HUES64 (cell line): ENCODE data around the gene SLC28A1. TPM values are rescaled to one million over a fixed set of nuclear protein-coding genes. Genes with fewer than 3 reads are reported as not detected.
"Not testable (repeated sequence)": the region's sequence is repeated elsewhere in the genome, so short reads cannot be mapped to it uniquely, and the experiment has no call there.

ENCODE experiments used
- H3K27ac ChIP-seq: 2 replicates; pipeline ENCODE4 v1.7.0; 2013; ENCODE audit warnings: low read depth, low read length, inconsistent platforms
- H3K27me3 ChIP-seq: 2 replicates; pipeline ENCODE4 v1.6.1; 2013; ENCODE audit warnings: mild to moderate bottlenecking, low read length; ENCODE audit not compliant: insufficient read depth
- H3K36me3 ChIP-seq: 2 replicates; pipeline ENCODE4 v1.6.1; 2013; ENCODE audit warnings: mild to moderate bottlenecking, low read length; ENCODE audit not compliant: insufficient read depth
- H3K4me1 ChIP-seq: 2 replicates; pipeline ENCODE4 v1.6.1; 2013; ENCODE audit warnings: mild to moderate bottlenecking, low read length, moderate library complexity; ENCODE audit not compliant: insufficient read depth
- H3K4me3 ChIP-seq: 2 replicates; pipeline ENCODE4 v1.5.1; 2013; ENCODE audit warnings: mild to moderate bottlenecking, low read length, moderate library complexity
- H3K9ac ChIP-seq: 2 replicates; pipeline ENCODE4 v1.6.1; 2013; ENCODE audit warnings: mild to moderate bottlenecking, low read depth, low read length
- H3K9me3 ChIP-seq: 2 replicates; pipeline ENCODE4 v1.6.1; 2013; ENCODE audit warnings: low read depth, low read length; ENCODE audit not compliant: insufficient read depth
- WGBS: fragments of 150-250, 120-280 bp; methylation state at CpG from one replicate; pipeline ENCODE4 v1.1.7; 2013; ENCODE audit warnings: missing lambda C conversion rate; 5-methylcytosine and 5-hydroxymethylcytosine counted together
- polyA plus RNA-seq, 2 experiments: library from polyadenylated mRNA; stranded (reverse); fragments of 50-300 nt; gene quantifications; one replicate each; pipeline ENCODE4 v1.2.3, GENCODE V29; 2013

Gene SLC28A1, protein sequence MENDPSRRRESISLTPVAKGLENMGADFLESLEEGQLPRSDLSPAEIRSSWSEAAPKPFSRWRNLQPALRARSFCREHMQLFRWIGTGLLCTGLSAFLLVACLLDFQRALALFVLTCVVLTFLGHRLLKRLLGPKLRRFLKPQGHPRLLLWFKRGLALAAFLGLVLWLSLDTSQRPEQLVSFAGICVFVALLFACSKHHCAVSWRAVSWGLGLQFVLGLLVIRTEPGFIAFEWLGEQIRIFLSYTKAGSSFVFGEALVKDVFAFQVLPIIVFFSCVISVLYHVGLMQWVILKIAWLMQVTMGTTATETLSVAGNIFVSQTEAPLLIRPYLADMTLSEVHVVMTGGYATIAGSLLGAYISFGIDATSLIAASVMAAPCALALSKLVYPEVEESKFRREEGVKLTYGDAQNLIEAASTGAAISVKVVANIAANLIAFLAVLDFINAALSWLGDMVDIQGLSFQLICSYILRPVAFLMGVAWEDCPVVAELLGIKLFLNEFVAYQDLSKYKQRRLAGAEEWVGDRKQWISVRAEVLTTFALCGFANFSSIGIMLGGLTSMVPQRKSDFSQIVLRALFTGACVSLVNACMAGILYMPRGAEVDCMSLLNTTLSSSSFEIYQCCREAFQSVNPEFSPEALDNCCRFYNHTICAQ
- not detected for polyA plus RNA-seq (2013, experiment 1 of 2)
- not detected for polyA plus RNA-seq (2013, experiment 2 of 2)

GRCh38 chr15:84883916-84884781 is at the start of gene SLC28A1:
TSS of gene SLC28A1 (plus strand) at chr15:84884662. CDS start at chr15:84887761, 3,099 bp downstream.
- H3K36me3 ChIP-seq, result no peaks in the 10 kb centered on the region
- H3K9ac ChIP-seq, result no peak within 1 kb of the TSS
- no peaks in the 10 kb centered on the region for H3K27me3 ChIP-seq
- 0 out of 2 replicates have a peak, but pooled peaks cover 2% of the 10 kb centered on the region for H3K4me1 ChIP-seq
- 90% methylated on average over 11 of the region's 11 CpGs for WGBS
- H3K9me3 ChIP-seq, result no peaks in the 10 kb centered on the region
- H3K27ac ChIP-seq, result no peak within 1 kb of the TSS
- no peak within 1 kb of the TSS for H3K4me3 ChIP-seq

- Histone ChIP-seq H3K27me3 (no peaks in the 10 kb centered on the region), H3K27ac (no peak overlapping the region)
- WGBS, result 95% methylated on average over 5 of the region's 5 CpGs
Observed at GRCh38 chr15:84834969-84835368, 49.5 kb upstream of the SLC28A1 start.

DNA sequence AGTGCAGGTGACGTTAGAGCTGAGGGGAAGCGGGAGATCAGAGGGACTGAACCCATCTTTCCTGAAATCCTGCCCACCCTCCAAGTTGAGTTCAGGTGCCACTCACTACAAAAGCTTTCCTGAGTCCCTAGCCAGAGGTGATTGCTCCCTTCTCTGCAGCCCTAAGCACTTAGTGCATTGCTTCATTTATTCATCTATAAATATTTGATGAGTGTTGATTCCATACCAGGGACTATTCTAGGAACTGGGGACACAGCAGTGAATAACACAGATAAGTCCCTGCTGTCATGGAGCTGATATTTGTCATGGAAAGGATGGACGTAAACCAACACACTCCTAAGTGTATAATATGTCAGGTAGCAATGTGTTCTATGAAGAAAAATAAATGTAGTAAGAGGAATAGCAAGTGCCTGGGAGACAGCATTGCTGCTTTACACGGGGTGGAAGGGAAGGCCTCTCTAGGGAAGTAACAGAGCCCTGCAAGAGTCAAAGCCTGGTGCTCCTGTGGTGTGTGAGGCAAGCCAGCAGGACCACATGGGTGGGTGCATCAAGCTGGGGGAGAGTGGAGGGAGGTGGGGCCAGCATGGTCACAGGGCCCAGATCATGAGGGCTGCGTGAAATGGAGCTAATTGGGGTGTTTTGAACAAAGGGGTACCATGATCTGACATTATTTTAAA is 48.7 kb upstream of the SLC28A1 start:
- H3K27ac ChIP-seq, result no peak overlapping the region
- 94% methylated on average over 5 of the region's 5 CpGs for WGBS
- no peak overlapping the region for H3K4me3 ChIP-seq
- no peaks in the 10 kb centered on the region for H3K27me3 ChIP-seq
- H3K9me3 ChIP-seq, result no peaks in the 10 kb centered on the region
- H3K9ac ChIP-seq, result no peak overlapping the region
- peaks cover 27% of the 10 kb centered on the region for H3K36me3 ChIP-seq
- H3K4me1 ChIP-seq, result no peaks in the 10 kb centered on the region

More at GRCh38 chr15:84834969-84835368, 49.5 kb upstream of the SLC28A1 start:
- Histone ChIP-seq H3K9me3 (no peaks in the 10 kb centered on the region), H3K4me3 (no peak overlapping the region), H3K4me1 (no peaks in the 10 kb centered on the region), H3K9ac (no peak overlapping the region), H3K36me3 (peaks cover 22% of the 10 kb centered on the region)

DNA sequence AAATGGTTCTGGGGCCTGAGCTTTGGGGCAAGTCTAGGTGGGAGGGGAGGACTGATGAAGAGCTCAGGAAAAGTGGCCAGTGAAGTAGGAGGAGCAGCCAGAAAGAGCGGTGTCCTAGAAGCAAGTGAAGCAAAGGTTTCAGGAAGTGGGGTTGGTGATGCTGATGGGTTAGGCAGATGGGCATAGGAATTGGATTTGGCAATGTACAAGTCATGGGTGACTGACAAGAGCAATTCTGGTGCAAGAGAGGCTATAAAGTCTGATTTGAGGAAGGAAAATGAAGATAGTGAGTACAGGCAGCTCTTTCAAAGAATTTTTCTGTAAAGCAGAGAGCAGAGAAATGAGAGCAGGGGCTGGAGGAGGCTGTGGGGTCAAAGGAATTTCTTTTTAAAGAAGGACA is 47.6 kb upstream of the SLC28A1 start:
- H3K9me3 ChIP-seq, result no peaks in the 10 kb centered on the region
- 93% methylated on average over 1 of the region's 1 CpG for WGBS
- H3K27me3 ChIP-seq, result no peaks in the 10 kb centered on the region
- peaks cover 24% of the 10 kb centered on the region for H3K36me3 ChIP-seq
- H3K4me3 ChIP-seq, result no peak overlapping the region
- no peak overlapping the region for H3K9ac ChIP-seq
- no peak overlapping the region for H3K27ac ChIP-seq
- H3K4me1 ChIP-seq, result no peaks in the 10 kb centered on the region

GRCh38 chr15:84839714-84840113 is 44.7 kb upstream of the SLC28A1 start:
- H3K4me1 ChIP-seq, result no peaks in the 10 kb centered on the region
- 96% methylated on average over 23 of the region's 23 CpGs for WGBS
- no peaks in the 10 kb centered on the region for H3K27me3 ChIP-seq
- H3K9me3 ChIP-seq, result no peaks in the 10 kb centered on the region
- H3K36me3 ChIP-seq, result peaks cover 11% of the 10 kb centered on the region
- no peak overlapping the region for H3K27ac ChIP-seq
- H3K4me3 ChIP-seq, result no peak overlapping the region
- H3K9ac ChIP-seq, result no peak overlapping the region

DNA sequence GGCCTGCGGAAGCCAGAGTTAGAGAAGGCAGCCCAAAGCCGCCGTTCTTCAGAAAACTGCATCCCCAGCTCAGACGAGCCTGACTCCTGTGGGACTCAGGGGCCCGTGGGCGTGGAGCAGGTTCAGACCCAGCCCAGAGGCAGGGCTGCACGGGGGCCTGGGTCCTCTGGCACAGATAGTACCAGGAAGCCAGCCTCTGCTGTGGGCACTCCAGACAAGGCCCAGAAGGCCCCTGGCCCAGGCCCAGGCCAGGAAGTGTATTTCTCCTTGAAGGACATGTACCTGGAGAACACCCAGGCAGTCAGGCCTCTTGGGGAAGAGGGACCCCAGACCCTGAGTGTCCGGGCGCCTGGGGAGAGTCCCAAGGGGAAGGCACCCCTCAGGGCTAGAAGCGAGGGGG is 44.2 kb upstream of the SLC28A1 start:
- Histone ChIP-seq H3K4me1 (no peaks in the 10 kb centered on the region), H3K27ac (no peak overlapping the region)

GRCh38 chr15:84840741-84841429 is 43.6 kb upstream of the SLC28A1 start:
- H3K9ac ChIP-seq, result no peak overlapping the region
- H3K4me1 ChIP-seq, result no peaks in the 10 kb centered on the region
- H3K27ac ChIP-seq, result no peak overlapping the region
- no peaks in the 10 kb centered on the region for H3K9me3 ChIP-seq
- no peaks in the 10 kb centered on the region for H3K27me3 ChIP-seq
- peaks cover 11% of the 10 kb centered on the region for H3K36me3 ChIP-seq
- WGBS, result 94% methylated on average over 12 of the region's 12 CpGs
- no peak overlapping the region for H3K4me3 ChIP-seq

More for the DNA sequence above, 44.2 kb upstream of the SLC28A1 start:
- WGBS, result 93% methylated on average over 10 of the region's 10 CpGs
- no peaks in the 10 kb centered on the region for H3K27me3 ChIP-seq
- H3K36me3 ChIP-seq, result peaks cover 11% of the 10 kb centered on the region
- no peak overlapping the region for H3K9ac ChIP-seq
- H3K4me3 ChIP-seq, result no peak overlapping the region
- no peaks in the 10 kb centered on the region for H3K9me3 ChIP-seq

GRCh38 chr15:84842781-84843180 is 41.7 kb upstream of the SLC28A1 start:
- no peaks in the 10 kb centered on the region for H3K27me3 ChIP-seq
- H3K27ac ChIP-seq, result no peak overlapping the region
- 97% methylated on average over 1 of the region's 1 CpG for WGBS
- no peaks in the 10 kb centered on the region for H3K4me1 ChIP-seq
- no peak overlapping the region for H3K4me3 ChIP-seq
- H3K36me3 ChIP-seq, result peaks cover 11% of the 10 kb centered on the region
- peaks cover 8% of the 10 kb centered on the region; the same call in 1 of the 2 replicates for H3K9me3 ChIP-seq
- H3K9ac ChIP-seq, result no peak overlapping the region

DNA sequence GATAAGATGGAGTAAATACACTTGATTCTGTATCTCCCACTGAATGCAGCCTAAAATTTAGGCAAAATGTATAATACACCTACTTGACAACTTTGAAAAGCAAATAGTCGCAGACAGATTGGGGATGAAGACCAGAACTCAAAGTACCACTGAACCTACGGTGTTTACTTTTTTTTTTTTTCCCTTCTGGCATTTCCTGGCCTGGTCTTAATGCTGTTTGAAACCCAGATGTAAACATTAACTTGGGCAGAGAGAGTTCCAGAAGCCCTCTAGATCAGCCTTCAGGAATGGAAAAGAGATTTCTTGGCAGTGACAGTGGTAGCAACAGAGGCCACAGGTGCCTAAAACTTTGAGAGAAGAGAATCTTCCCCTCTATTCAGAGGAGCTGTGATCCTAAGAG is 39.5 kb upstream of the SLC28A1 start:
- H3K27me3 ChIP-seq, result no peaks in the 10 kb centered on the region
- no peak overlapping the region for H3K9ac ChIP-seq
- no peaks in the 10 kb centered on the region for H3K4me1 ChIP-seq
- peaks cover 10% of the 10 kb centered on the region for H3K36me3 ChIP-seq
- no peak overlapping the region for H3K4me3 ChIP-seq
- WGBS, result 96% methylated on average over 2 of the region's 2 CpGs
- H3K27ac ChIP-seq, result no peak overlapping the region
- peaks cover 8% of the 10 kb centered on the region; the same call in 1 of the 2 replicates for H3K9me3 ChIP-seq

- H3K9ac ChIP-seq, H3K27ac ChIP-seq, H3K4me3 ChIP-seq, H3K36me3 ChIP-seq, H3K9me3 ChIP-seq, H3K4me1 ChIP-seq, H3K27me3 ChIP-seq: not testable (repeated sequence)
- 85% methylated on average over 7 of the region's 7 CpGs for WGBS
Observed at GRCh38 chr15:84845631-84846030, 38.8 kb upstream of the SLC28A1 start.
